ENCODE measurements around the gene RASGRF2.

DNA sequence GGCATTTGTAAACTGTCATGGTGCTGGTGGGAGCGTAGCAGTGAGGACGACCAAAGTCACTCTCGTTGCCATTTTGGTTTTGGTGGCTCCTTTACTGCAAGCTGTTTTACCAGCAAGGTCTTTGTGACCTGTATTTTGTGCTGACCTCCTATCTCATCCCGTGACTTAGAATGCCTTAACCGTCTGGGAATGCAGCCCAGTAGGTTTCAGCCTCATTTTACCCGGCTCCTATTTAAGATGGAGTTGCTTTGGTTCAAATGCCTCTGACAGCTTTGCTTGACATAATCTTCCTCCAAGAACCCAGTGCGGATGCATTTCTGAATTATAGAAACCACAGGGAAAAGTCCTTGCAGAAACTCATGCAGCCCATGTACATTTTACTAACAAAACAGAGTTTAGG, 3.9 kb upstream of the RASGRF2 start:
- TF ChIP-seq, protein P1, sequence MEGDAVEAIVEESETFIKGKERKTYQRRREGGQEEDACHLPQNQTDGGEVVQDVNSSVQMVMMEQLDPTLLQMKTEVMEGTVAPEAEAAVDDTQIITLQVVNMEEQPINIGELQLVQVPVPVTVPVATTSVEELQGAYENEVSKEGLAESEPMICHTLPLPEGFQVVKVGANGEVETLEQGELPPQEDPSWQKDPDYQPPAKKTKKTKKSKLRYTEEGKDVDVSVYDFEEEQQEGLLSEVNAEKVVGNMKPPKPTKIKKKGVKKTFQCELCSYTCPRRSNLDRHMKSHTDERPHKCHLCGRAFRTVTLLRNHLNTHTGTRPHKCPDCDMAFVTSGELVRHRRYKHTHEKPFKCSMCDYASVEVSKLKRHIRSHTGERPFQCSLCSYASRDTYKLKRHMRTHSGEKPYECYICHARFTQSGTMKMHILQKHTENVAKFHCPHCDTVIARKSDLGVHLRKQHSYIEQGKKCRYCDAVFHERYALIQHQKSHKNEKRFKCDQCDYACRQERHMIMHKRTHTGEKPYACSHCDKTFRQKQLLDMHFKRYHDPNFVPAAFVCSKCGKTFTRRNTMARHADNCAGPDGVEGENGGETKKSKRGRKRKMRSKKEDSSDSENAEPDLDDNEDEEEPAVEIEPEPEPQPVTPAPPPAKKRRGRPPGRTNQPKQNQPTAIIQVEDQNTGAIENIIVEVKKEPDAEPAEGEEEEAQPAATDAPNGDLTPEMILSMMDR (conservative IDR thresholded peaks at IDR 0.05; ENCODE audit: low read depth, low read length): no peak
- TF ChIP-seq EZH2 (IDR thresholded peaks at IDR 0.05; ENCODE audit: borderline replicate concordance, low read depth, low read length, poor library complexity, severe bottlenecking): no peak

Measured in A673 (cell line).